ENCODE results near the gene ZNF155. TPM values are rescaled to one million over a fixed set of nuclear protein-coding genes. Genes with fewer than 3 reads are reported as not detected.
"Not testable (repeated sequence)": the region's sequence is repeated elsewhere in the genome, so short reads cannot be mapped to it uniquely, and the experiment has no call there.

The ZNF155 gene
- polyA plus RNA-seq (ENCODE audit: insufficient read length), result 7.2 TPM

GRCh38 chr19:43983912-43984686, at the start of gene ZNF155:
Gene ZNF155 (plus strand): TSS chr19:43984188. CDS start chr19:43988544, 4,356 bp downstream.
- peak; percentile 94 for DNase-seq

- peak; percentile 94 for DNase-seq
These were observed 48.8 kb upstream of the ZNF155 start, which contains the start of gene ZNF45 for GRCh38 chr19:43934985-43935708. Gene ZNF45 (minus strand): TSS chr19:43935282. CDS start chr19:43922185, 13,097 bp downstream.

- no peak for DNase-seq
These were observed 47.8 kb upstream of the ZNF155 start for GRCh38 chr19:43936188-43936587.

GRCh38 chr19:43939557-43940260, 44.3 kb upstream of the ZNF155 start:
- no peak for DNase-seq

- no peak for DNase-seq
These were observed 43.3 kb upstream of the ZNF155 start for GRCh38 chr19:43940719-43941118.

GRCh38 chr19:43941209-43941608, 42.8 kb upstream of the ZNF155 start:
- no peak for DNase-seq

- not testable (repeated sequence) for DNase-seq
These were observed 36.6 kb upstream of the ZNF155 start for GRCh38 chr19:43947412-43947811.

- not testable (repeated sequence) for DNase-seq
These were observed 34.2 kb upstream of the ZNF155 start for GRCh38 chr19:43949803-43950202.

GRCh38 chr19:43950834-43951645, 32.9 kb upstream of the ZNF155 start, which contains the start of gene ZNF221:
Gene ZNF221 (plus strand): TSS chr19:43951228. CDS start chr19:43962727, 11,499 bp downstream.
- peak; percentile 92 for DNase-seq

GRCh38 chr19:43956827-43957226, 27.2 kb upstream of the ZNF155 start:
- DNase-seq, result no peak

GRCh38 chr19:43957891-43958290, 26.1 kb upstream of the ZNF155 start:
- DNase-seq, result no peak

GRCh38 chr19:43960411-43960810, 23.6 kb upstream of the ZNF155 start:
- DNase-seq, result no peak

GRCh38 chr19:43966079-43966694, 17.8 kb upstream of the ZNF155 start:
- DNase-seq, result no peak

- DNase-seq, result no peak
These were observed 7.3 kb upstream of the ZNF155 start for GRCh38 chr19:43976732-43977131.

- no peak for DNase-seq
These were observed 460 bp upstream of the ZNF155 start for GRCh38 chr19:43983544-43983911.

GRCh38 chr19:43984687-43985000, 656 bp downstream of the ZNF155 start:
- no peak for DNase-seq

GRCh38 chr19:43997631-43998290, 13.8 kb downstream of the ZNF155 start:
- no peak for DNase-seq

GRCh38 chr19:44002212-44002565, 18.2 kb downstream of the ZNF155 start:
- no peak for DNase-seq

- DNase-seq, result peak; percentile 95
These were observed 18.8 kb downstream of the ZNF155 start, which contains the start of gene ZNF230 for GRCh38 chr19:44002566-44003460. Gene ZNF230 (plus strand): TSS chr19:44002957. CDS start chr19:44007079, 4,122 bp downstream.

GRCh38 chr19:44003461-44004009, 19.5 kb downstream of the ZNF155 start:
- DNase-seq, result no peak

Data from hindlimb muscle (tissue), 1 donor.